HCT116 (cell line): ENCODE results near the gene MRS2. TPM values are rescaled to one million over a fixed set of nuclear protein-coding genes. Genes with fewer than 3 reads are reported as not detected.

ENCODE experiments used
- ATAC-seq: fragments of 200-7000 bp; cut with Tn5 transposase; 2 replicates; pipeline ENCODE4 v1.9.1; 2020; ENCODE audit warnings: mild to moderate bottlenecking, moderate library complexity
- BruUV-seq: library from RNA; stranded (reverse); fragments of 400-500 nt; replicated peaks from 2 replicates; lab custom pipeline; 2021; lab: Mats Ljungman, UMichigan
- CTCF ChIA-PET: fragments of 300-600 bp; sonication (Branson Sonifier 250); formaldehyde crosslinking; loops from one replicate; lab custom pipeline; 2021; ENCODE audit warnings: antibody characterized with exemption; lab: Charles Lee
- POLR2A ChIA-PET: fragments of 300-600, 350-600 bp; sonication (Branson Sonifier 250); formaldehyde crosslinking; loops from one replicate; lab custom pipeline; 2021; ENCODE audit warnings: antibody characterized with exemption; lab: Charles Lee
- RAD21 ChIA-PET, 2 experiments: fragments of 300-600 bp; sonication (Branson Sonifier 250); formaldehyde crosslinking; loops; one replicate each; lab custom pipeline; 2023; ENCODE audit warnings: low total read pairs in 2 of 2; ENCODE audit not compliant: uncharacterized antibody in 2 of 2, unreplicated experiment in 2 of 2, low non-redundant PET in 1 of 2; lab: Charles Lee
- DNase-seq: peaks from one replicate; pipeline ENCODE4 v3.0.0-alpha.2; 2010; ENCODE audit warnings: low read depth, low spot score
- H2AFZ ChIP-seq: fragments of 200-600 bp; shearing (Covaris generic), sonication (generic); 2 replicates; pipeline ENCODE4 v1.6.1; 2017; ENCODE audit warnings: low read depth, mixed run types, mixed read lengths, antibody characterized with exemption, low read length; ENCODE audit not compliant: poor library complexity, severe bottlenecking
- H3K27ac ChIP-seq: 2 replicates; pipeline ENCODE4 v1.5.1; 2012; ENCODE audit warnings: low read depth, low read length
- H3K27me3 ChIP-seq: fragments of 200-600 bp; sonication (generic); 2 replicates; pipeline ENCODE4 v1.6.1; 2016; ENCODE audit warnings: mixed run types, low read length, mixed read lengths; ENCODE audit not compliant: insufficient read depth
- H3K36me3 ChIP-seq, 2 experiments: fragments of 200-500 bp in 1 of 2; fragments of 200-600 bp in 1 of 2; sonication (Bioruptor generic) in 1 of 2; sonication (generic) in 1 of 2; 2 replicates each; pipeline versions ENCODE4 v1.5.1 to v1.6.1; 2014 to 2016; ENCODE audit warnings: low read length in 2 of 2, inconsistent platforms in 1 of 2, mixed read lengths in 1 of 2, mixed run types in 1 of 2; ENCODE audit not compliant: insufficient read depth in 2 of 2, control insufficient read depth in 1 of 2
- H3K4me1 ChIP-seq, 2 experiments: fragments of 200-600 bp in 1 of 2; sonication (generic) in 1 of 2; 2 replicates each; pipeline versions ENCODE4 v1.5.1 to v1.6.1; 2012 to 2017; ENCODE audit warnings: low read length in 2 of 2, inconsistent platforms in 1 of 2, mild to moderate bottlenecking in 1 of 2, mixed read lengths in 1 of 2, mixed run types in 1 of 2, moderate library complexity in 1 of 2; ENCODE audit not compliant: insufficient read depth in 2 of 2, control insufficient read depth in 1 of 2
- H3K4me2 ChIP-seq: fragments of 200-600 bp; sonication (generic); 2 replicates; pipeline ENCODE4 v1.6.1; 2017; ENCODE audit warnings: mixed run types, low read length, mixed read lengths
- H3K4me3 ChIP-seq, 2 experiments: fragments of 200-600 bp in 1 of 2; sonication (generic) in 1 of 2; replicated peaks in 1 of 2; 2 replicates each; pipeline ENCODE4 v1.5.1; 2011 to 2016; ENCODE audit warnings: low read length in 2 of 2, control low read depth in 1 of 2, low read depth in 1 of 2, mild to moderate bottlenecking in 1 of 2, mixed read lengths in 1 of 2, mixed run types in 1 of 2
- H3K79me2 ChIP-seq: fragments of 200-600 bp; sonication (generic); 2 replicates; pipeline ENCODE4 v1.6.1; 2017; ENCODE audit warnings: mild to moderate bottlenecking, mixed run types, low read length, moderate library complexity, mixed read lengths; ENCODE audit not compliant: insufficient read depth
- H3K9ac ChIP-seq: fragments of 200-600 bp; sonication (generic); 2 replicates; pipeline ENCODE4 v1.6.1; 2016; ENCODE audit warnings: low read length, mixed read lengths
- H3K9me2 ChIP-seq: fragments of 200-600 bp; sonication (generic), shearing (Covaris generic); 2 replicates; pipeline ENCODE4 v1.6.1; 2017; ENCODE audit warnings: mixed run types, mild to moderate bottlenecking, moderate library complexity; ENCODE audit not compliant: insufficient read depth
- H3K9me3 ChIP-seq, 2 experiments: fragments of 200-500 bp in 1 of 2; fragments of 200-600 bp in 1 of 2; sonication (Bioruptor generic) in 1 of 2; sonication (generic) in 1 of 2; 2 replicates each; pipeline ENCODE4 v1.6.1; 2014 to 2017; ENCODE audit warnings: low read length in 2 of 2, mixed read lengths in 2 of 2, inconsistent platforms in 1 of 2, low read depth in 1 of 2, mild to moderate bottlenecking in 1 of 2, mixed run types in 1 of 2, moderate library complexity in 1 of 2; ENCODE audit not compliant: control insufficient read depth in 1 of 2, insufficient read depth in 1 of 2
- H4K20me1 ChIP-seq: fragments of 200-600 bp; sonication (generic), shearing (Covaris generic); 2 replicates; pipeline ENCODE4 v1.6.1; 2017; ENCODE audit warnings: mixed run types, mild to moderate bottlenecking, moderate library complexity; ENCODE audit not compliant: insufficient read depth
- CBX3 ChIP-seq: IDR thresholded peaks from 2 replicates; pipeline ENCODE4 v1.6.1; 2012; ENCODE audit warnings: low read depth
- CEBPB ChIP-seq: IDR thresholded peaks from 2 replicates; pipeline ENCODE4 v1.6.1; 2012; ENCODE audit warnings: low read depth
- CTCF ChIP-seq, 3 experiments: fragments of 200-600 bp in 1 of 3; sonication (generic) in 1 of 3; IDR thresholded peaks in 2 of 3; conservative IDR thresholded peaks in 1 of 3; 2 replicates each; pipeline ENCODE4 v1.5.1; 2012 to 2017; ENCODE audit warnings: low read depth in 2 of 3, low read length in 2 of 3, antibody characterized with exemption in 1 of 3, borderline replicate concordance in 1 of 3, control low read depth in 1 of 3, mild to moderate bottlenecking in 1 of 3, mixed read lengths in 1 of 3, mixed run types in 1 of 3, moderate library complexity in 1 of 3; ENCODE audit not compliant: insufficient read depth in 1 of 3
- ELF1 ChIP-seq: IDR thresholded peaks from 2 replicates; pipeline ENCODE4 v1.6.1; 2012; ENCODE audit warnings: low read depth, borderline replicate concordance
- MAX ChIP-seq: IDR thresholded peaks from 2 replicates; pipeline ENCODE4 v1.6.1; 2012
- POLR2A ChIP-seq: IDR thresholded peaks from 2 replicates; pipeline ENCODE4 v1.7.0; 2011; ENCODE audit warnings: borderline replicate concordance; ENCODE audit not compliant: insufficient read depth, insufficient read length; ENCODE audit errors: extremely low read depth
- SP1 ChIP-seq: IDR thresholded peaks from 2 replicates; pipeline ENCODE4 v1.6.1; 2012; ENCODE audit warnings: low read depth
- TCF7L2 ChIP-seq: IDR thresholded peaks from 2 replicates; pipeline ENCODE4 v1.7.0; 2011; ENCODE audit warnings: borderline replicate concordance, inconsistent platforms; ENCODE audit not compliant: insufficient read depth, insufficient read length; ENCODE audit errors: extremely low read depth
- ZNF274 ChIP-seq: fragments of 200-500 bp; sonication (Bioruptor generic); IDR thresholded peaks from 2 replicates; pipeline ENCODE4 v1.6.1; 2014; ENCODE audit warnings: mild to moderate bottlenecking, low read depth, low read length, inconsistent platforms
- intact Hi-C: fragments of 100-400 bp; cut with micrococcal nuclease; formaldehyde crosslinking; loops from 2 replicates; pipeline ENCODE4 v1.10.0; 2022
- total RNA-seq: library from RNA; stranded (reverse); gene quantifications from one replicate; pipeline ENCODE4 v1.2.1, GENCODE V29; 2021; ENCODE audit not compliant: unreplicated experiment
- TF ChIP-seq, protein P1 (sequence below): IDR thresholded peaks from 2 replicates; pipeline ENCODE4 v1.6.1; 2012; ENCODE audit warnings: low read depth

MRS2 gene
- total RNA-seq, 1 experiment from 2014 or later = 39.9 TPM

DNA sequence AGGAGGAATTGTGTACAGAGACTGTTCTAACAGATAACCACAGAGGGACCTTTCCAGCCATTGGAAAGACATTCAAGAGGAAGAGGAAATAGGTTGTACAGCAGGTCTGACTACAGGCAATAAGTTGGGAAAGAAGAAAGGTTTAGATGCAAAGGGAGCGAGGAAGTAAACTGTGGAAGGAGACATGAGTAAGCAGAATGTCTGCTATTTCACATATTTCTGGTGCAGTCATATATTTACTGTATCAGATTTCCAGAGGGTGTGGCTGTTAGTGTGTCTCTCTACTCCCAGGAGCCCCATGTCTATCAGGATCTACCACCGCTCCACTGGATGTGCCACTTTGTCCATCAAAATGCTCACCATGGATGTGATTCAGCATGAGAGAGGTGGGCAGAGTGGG, 25.9 kb downstream of the MRS2 start (continued):
- no peak for TF ChIP-seq MAX
- no peak for TF ChIP-seq CEBPB
- TF ChIP-seq, protein P1, sequence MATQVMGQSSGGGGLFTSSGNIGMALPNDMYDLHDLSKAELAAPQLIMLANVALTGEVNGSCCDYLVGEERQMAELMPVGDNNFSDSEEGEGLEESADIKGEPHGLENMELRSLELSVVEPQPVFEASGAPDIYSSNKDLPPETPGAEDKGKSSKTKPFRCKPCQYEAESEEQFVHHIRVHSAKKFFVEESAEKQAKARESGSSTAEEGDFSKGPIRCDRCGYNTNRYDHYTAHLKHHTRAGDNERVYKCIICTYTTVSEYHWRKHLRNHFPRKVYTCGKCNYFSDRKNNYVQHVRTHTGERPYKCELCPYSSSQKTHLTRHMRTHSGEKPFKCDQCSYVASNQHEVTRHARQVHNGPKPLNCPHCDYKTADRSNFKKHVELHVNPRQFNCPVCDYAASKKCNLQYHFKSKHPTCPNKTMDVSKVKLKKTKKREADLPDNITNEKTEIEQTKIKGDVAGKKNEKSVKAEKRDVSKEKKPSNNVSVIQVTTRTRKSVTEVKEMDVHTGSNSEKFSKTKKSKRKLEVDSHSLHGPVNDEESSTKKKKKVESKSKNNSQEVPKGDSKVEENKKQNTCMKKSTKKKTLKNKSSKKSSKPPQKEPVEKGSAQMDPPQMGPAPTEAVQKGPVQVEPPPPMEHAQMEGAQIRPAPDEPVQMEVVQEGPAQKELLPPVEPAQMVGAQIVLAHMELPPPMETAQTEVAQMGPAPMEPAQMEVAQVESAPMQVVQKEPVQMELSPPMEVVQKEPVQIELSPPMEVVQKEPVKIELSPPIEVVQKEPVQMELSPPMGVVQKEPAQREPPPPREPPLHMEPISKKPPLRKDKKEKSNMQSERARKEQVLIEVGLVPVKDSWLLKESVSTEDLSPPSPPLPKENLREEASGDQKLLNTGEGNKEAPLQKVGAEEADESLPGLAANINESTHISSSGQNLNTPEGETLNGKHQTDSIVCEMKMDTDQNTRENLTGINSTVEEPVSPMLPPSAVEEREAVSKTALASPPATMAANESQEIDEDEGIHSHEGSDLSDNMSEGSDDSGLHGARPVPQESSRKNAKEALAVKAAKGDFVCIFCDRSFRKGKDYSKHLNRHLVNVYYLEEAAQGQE = no peak
- no peak for TF ChIP-seq ELF1
- no peak for TF ChIP-seq CBX3

GRCh38 chr6:24429146-24429545, 26.4 kb downstream of the MRS2 start:
- peaks cover 9 to 14% of the 10 kb centered on the region in 2 experiments for H3K36me3 ChIP-seq
- ChIA-PET CTCF (interaction anchor here (1.0 kb wide), 1 partner anchor 794 kb away, joined by 3 read pairs; no protein-coding TSS in a partner anchor), RAD21 (no interaction called here), POLR2A (no interaction called here)
- intact Hi-C loops = no loop called here
- no peaks in the 10 kb centered on the region for H3K27me3 ChIP-seq
- H3K4me3 ChIP-seq = no peak overlapping the region
- no peaks in the 10 kb centered on the region for H3K9me3 ChIP-seq
- TF ChIP-seq POLR2A = no peak
- no peak for TF ChIP-seq CTCF (IDR thresholded peaks at IDR 0.05 in 2 of 3, conservative IDR thresholded peaks at IDR 0.05 in 1 of 3; ENCODE audit: borderline replicate concordance in 1 of 3, insufficient read depth in 1 of 3, low read depth in 2 of 3, low read length in 2 of 3)
- no peak for TF ChIP-seq ZNF274
- no peak for TF ChIP-seq SP1
- no peak for TF ChIP-seq TCF7L2
- H4K20me1 ChIP-seq = no peaks in the 10 kb centered on the region
- no peak overlapping the region for H3K9ac ChIP-seq
- H2AFZ ChIP-seq = no peak overlapping the region
- H3K4me1 ChIP-seq = peaks cover 0 to 7% of the 10 kb centered on the region in 2 experiments; a peak in 2 of 4 replicates
- no peaks in the 10 kb centered on the region for H3K9me2 ChIP-seq
- ATAC-seq = no peak
- H3K4me2 ChIP-seq = no peak overlapping the region
- BruUV-seq = no TSS peak
- no peak overlapping the region for H3K27ac ChIP-seq
- no peaks in the 10 kb centered on the region for H3K79me2 ChIP-seq
- no peak for DNase-seq
